Activated CD4-positive, alpha-beta T cell treated with anti-CD3 and anti-CD28 coated beads, Interleukin-2, amount 10 ng/mL, durations not matched to agents 24 days and 14 days (primary cell): ENCODE data around the gene SHTN1. TPM values are rescaled to one million over a fixed set of nuclear protein-coding genes. Genes with fewer than 3 reads are reported as not detected.

Experiments used
- DNase-seq: peaks from one replicate; pipeline ENCODE4 v3.0.0; 2022
- H3K27ac Mint-ChIP-seq: one replicate; pipeline ENCODE4 v1.8.0; 2022; ENCODE audit warnings: mild to moderate bottlenecking, mixed read lengths
- H3K27me3 Mint-ChIP-seq: one replicate; pipeline ENCODE4 v1.8.0; 2022; ENCODE audit warnings: mixed read lengths
- H3K36me3 Mint-ChIP-seq: one replicate; pipeline ENCODE4 v1.8.0; 2022; ENCODE audit warnings: low read depth, mild to moderate bottlenecking, mixed read lengths
- H3K4me1 Mint-ChIP-seq: one replicate; pipeline ENCODE4 v1.8.0; 2021; ENCODE audit warnings: mixed read lengths
- H3K4me3 Mint-ChIP-seq: one replicate; pipeline ENCODE4 v1.8.0; 2022; ENCODE audit warnings: mild to moderate bottlenecking, moderate library complexity, mixed read lengths
- H3K9me3 Mint-ChIP-seq: one replicate; pipeline ENCODE4 v1.8.0; 2021; ENCODE audit warnings: mixed read lengths
- intact Hi-C: fragments of 100-400 bp; cut with micrococcal nuclease; formaldehyde crosslinking; loops from one replicate; pipeline ENCODE4 v1.15.1; 2023
- total RNA-seq: library from RNA; stranded (reverse); gene quantifications from 2 replicates; pipeline ENCODE4 v1.2.3, GENCODE V29; 2022

Gene SHTN1
- total RNA-seq, 1 donor from 2014 or later = 0.05 TPM

DNA sequence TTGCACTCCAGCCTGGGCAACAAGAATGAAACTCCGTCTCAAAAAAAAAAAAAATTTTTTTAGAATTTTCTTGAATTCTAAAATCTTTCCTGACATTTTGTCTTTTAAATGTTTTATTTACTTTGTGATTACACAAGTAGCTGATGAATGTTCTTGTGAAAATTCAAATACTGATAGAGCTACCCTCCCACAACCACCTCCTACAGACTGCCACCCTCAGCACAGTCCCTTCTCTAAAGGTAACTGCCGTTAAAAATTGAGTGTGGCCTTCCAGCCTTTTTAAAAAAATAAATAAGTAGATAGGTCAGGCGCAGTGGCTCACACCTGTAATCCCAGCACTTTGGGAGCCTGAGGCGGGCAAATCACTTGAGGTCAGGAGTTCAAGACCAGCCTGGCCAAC lies 140.6 kb downstream of the SHTN1 start:
- no peaks in the 10 kb centered on the region for H3K36me3 Mint-ChIP-seq
- DNase-seq = no peak
- H3K27ac Mint-ChIP-seq = no peak overlapping the region
- peaks cover 4% of the 10 kb centered on the region for H3K9me3 Mint-ChIP-seq
- no peak overlapping the region for H3K4me3 Mint-ChIP-seq
- H3K27me3 Mint-ChIP-seq = no peaks in the 10 kb centered on the region
- intact Hi-C loops = no loop called here
- no peaks in the 10 kb centered on the region for H3K4me1 Mint-ChIP-seq

DNA sequence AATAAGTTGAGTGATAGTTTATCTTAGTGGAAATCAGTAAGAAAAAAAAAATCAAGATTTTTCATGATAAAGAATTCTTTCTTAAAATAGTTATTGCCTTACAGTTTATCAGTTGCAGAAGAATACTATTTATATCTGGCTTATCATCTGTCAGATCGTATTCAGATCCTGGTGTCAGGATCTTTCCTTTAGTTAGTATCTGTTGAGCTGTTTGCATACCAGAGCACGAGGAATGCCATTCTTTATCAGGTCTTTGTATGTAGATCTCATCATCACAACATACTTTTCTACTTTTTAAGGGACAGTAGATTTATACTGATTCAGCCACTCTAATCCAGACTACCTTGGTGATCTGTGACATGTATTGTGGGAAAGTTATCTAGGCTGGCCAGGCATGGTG lies 143.2 kb downstream of the SHTN1 start:
- no peak overlapping the region for H3K27ac Mint-ChIP-seq
- H3K36me3 Mint-ChIP-seq = no peaks in the 10 kb centered on the region
- intact Hi-C loops = no loop called here
- H3K4me1 Mint-ChIP-seq = no peaks in the 10 kb centered on the region
- no peak for DNase-seq
- H3K4me3 Mint-ChIP-seq = no peak overlapping the region
- H3K9me3 Mint-ChIP-seq = peaks cover 8% of the 10 kb centered on the region
- H3K27me3 Mint-ChIP-seq = no peaks in the 10 kb centered on the region

DNA sequence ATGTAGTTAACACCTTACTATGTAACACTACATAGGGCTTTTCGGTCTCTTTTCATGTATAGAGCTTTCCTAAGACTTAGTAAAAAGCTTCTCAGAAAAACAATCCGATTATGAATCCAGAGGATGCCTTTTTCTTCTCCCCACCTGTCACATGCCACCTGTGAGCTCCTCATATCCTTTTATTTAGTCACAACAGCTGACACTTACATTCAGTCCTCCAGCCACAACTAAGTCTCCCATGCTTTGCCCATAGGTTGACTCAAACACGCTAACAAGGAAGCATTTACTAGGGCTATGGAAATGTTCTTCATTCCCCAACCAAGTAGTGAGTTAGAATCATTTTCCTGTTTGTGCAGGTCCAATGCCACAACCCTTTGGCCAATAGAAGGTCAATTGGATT lies 147.8 kb downstream of the SHTN1 start:
- Mint-ChIP-seq H3K4me3 (no peak overlapping the region), H3K36me3 (no peaks in the 10 kb centered on the region), H3K27ac (no peak overlapping the region), H3K27me3 (no peaks in the 10 kb centered on the region), H3K4me1 (no peaks in the 10 kb centered on the region), H3K9me3 (peaks cover 11% of the 10 kb centered on the region)
- intact Hi-C loops = no loop called here
- DNase-seq = no peak

DNA sequence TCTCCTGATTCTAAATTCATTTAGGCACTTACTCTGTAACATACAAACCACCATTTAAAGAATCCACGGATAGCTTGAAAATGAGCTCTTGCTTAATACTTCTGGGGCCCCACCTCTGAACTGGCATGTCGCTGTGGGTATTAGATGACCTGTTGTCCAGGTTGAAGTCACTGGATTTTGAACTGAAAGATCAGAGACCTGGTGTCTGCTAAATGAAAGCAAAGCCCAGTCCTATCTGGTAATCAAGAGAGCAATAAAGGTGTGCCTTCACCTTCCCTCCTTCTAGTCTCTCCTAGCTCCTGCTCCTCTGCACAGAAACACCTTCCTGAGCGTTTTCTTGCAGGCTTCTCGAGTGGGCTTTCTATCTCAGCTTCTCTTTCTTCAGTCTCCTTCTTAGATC lies 151.3 kb downstream of the SHTN1 start:
- Mint-ChIP-seq H3K4me3 (no peak overlapping the region), H3K9me3 (peaks cover 7% of the 10 kb centered on the region), H3K36me3 (no peaks in the 10 kb centered on the region), H3K27ac (no peak overlapping the region), H3K4me1 (peaks cover 2% of the 10 kb centered on the region), H3K27me3 (peaks cover 23% of the 10 kb centered on the region)
- no peak for DNase-seq
- intact Hi-C loops = no loop called here

DNA sequence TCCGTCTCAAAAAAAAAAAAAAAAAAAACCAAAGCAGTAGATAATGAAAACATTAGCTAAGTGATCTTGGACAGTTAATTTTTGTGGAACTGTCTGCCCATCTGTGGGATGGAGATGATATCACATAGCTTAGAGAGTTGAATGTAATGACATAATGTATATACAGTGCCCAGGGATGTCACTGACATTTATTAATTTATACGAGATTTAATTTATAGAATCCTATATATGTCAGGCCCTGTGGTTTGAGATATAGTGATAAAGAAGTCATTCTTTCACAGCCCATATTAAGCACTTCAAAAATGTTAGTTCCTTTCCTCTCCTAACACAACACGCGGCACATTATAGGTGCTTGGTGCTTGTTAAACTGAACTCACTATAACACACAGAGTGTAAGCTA lies 151.7 kb downstream of the SHTN1 start:
- peaks cover 4% of the 10 kb centered on the region for H3K4me1 Mint-ChIP-seq
- no peaks in the 10 kb centered on the region for H3K36me3 Mint-ChIP-seq
- no peak overlapping the region for H3K27ac Mint-ChIP-seq
- peaks cover 7% of the 10 kb centered on the region for H3K9me3 Mint-ChIP-seq
- peaks cover 27% of the 10 kb centered on the region for H3K27me3 Mint-ChIP-seq
- no peak overlapping the region for H3K4me3 Mint-ChIP-seq
- intact Hi-C loops = no loop called here
- DNase-seq = no peak

DNA sequence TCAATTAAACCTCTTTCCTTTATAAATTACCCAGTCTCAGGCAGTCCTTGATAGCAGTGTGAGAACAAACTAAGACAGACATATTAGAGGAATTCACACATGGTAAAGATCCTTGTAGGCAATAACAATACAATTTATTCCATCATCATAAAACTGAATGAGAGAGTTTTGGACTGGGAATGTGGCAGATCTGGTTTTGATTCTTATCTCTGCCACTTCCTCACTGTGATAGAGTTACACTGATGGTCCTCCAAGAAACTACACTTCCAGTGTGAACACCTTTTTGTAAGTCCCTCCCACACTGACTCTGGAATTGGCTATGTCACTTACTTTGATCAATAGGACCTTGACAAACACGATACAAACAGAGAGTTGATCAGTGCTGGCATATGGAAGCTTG lies 152.7 kb downstream of the SHTN1 start:
- Mint-ChIP-seq H3K9me3 (peaks cover 3% of the 10 kb centered on the region), H3K36me3 (no peaks in the 10 kb centered on the region), H3K4me3 (no peak overlapping the region), H3K27ac (no peak overlapping the region), H3K27me3 (peaks cover 38% of the 10 kb centered on the region), H3K4me1 (peaks cover 7% of the 10 kb centered on the region)
- intact Hi-C loops = no loop called here
- no peak for DNase-seq

DNA sequence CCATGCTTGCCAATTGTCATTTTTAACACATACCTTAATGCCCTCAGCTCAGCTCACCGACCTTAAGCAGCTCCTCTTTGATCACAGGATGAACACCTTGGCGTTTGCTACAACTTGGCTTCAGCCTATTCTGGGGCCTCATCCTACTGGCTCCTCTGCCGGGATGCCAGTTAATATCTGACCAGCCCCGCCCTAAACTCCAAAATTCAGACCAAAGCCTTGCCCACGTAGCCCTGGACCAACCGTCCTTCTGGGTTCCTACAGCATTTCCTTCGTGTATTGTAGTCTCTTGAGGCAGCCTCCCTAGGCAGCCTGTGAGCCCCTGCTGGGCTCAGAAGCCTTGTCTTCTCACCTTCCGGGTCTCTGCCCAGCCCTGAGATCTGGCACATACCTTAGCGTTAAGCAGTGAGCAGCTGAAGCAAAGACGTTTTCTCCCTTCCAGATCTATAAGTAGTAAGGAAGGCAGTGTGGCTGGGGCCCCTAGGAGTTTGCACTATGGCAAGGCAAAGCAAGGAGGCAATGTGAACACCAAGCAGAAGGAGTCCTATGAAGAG lies 154.9 kb downstream of the SHTN1 start:
- Mint-ChIP-seq H3K4me3 (no peak overlapping the region), H3K4me1 (peaks cover 7% of the 10 kb centered on the region), H3K36me3 (no peaks in the 10 kb centered on the region), H3K27me3 (peaks cover 47% of the 10 kb centered on the region), H3K9me3 (no peaks in the 10 kb centered on the region), H3K27ac (no peak overlapping the region)
- no peak for DNase-seq
- intact Hi-C loops = no loop called here

DNA sequence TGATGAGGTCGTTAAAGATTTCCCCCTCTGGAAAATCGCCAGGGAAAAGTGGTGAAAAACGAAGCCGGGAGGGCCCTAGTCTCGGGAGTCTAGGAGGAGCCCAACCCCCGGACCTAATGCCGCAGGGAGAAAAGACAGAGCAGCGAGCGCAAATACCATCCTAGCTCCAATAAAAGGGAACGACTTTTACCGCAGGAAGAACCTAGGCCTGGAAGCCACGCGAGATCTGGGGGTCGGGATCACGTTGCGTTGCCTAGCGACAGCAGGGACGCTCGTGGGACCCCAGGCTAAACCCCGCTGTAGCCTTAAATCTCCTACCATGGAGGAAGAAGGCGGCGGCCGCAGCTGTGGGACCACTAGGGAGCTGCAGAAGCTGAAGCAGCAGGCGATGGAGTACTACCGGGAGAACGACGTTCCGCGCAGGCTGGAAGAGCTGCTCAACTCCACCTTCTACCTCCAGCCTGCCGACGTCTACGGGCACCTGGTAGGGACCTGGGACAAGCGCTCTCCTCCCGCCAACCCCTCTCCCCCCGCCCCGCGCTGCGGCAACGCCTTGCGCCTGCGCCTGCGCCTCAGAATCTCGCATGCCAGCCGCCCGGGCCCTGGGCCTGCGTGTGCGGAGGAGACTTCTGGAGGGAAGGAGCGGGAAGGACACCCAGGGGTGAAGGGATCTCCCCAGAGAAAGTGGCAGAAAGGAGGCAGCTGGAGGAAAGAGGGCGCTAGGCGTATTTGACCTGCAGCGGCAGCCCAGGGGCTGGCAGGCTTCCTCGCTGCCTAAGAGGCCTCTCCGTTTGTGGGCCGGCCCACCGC lies 155.5 kb downstream of the SHTN1 start, which contains the start of gene ENO4:
ENO4 (plus strand) TSS at position 252 of the 810 bp plus-strand sequence; CDS start at position 320, 68 bp downstream.
- DNase-seq = no peak
- Mint-ChIP-seq H3K4me1 (peaks cover 7% of the 10 kb centered on the region), H3K36me3 (no peaks in the 10 kb centered on the region), H3K27me3 (peaks cover 47% of the 10 kb centered on the region), H3K27ac (no peak within 1 kb of the TSS), H3K4me3 (peak within 1 kb of the TSS; percentile 38), H3K9me3 (no peaks in the 10 kb centered on the region)
- intact Hi-C loops = no loop called here

DNA sequence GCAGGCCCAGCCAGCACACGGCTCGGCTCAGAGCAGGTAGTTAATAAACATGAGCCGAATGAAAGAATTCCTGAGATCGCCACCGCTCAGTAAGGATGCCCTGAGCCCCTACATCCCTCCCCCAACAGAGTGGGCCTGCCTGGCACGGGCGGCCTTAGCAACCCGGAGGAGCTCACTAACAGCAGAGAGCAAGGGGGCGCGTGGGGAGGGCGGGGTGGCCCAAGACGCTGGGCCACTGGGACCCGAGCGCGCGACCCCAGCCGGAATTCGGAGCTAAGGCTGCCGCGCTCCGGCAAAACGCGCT lies 156.1 kb downstream of the SHTN1 start:
- Mint-ChIP-seq H3K4me3 (peak overlapping the region; percentile 12), H3K27me3 (peaks cover 47% of the 10 kb centered on the region), H3K36me3 (no peaks in the 10 kb centered on the region), H3K4me1 (peaks cover 7% of the 10 kb centered on the region), H3K9me3 (no peaks in the 10 kb centered on the region), H3K27ac (no peak overlapping the region)
- intact Hi-C loops = no loop called here
- no peak for DNase-seq

DNA sequence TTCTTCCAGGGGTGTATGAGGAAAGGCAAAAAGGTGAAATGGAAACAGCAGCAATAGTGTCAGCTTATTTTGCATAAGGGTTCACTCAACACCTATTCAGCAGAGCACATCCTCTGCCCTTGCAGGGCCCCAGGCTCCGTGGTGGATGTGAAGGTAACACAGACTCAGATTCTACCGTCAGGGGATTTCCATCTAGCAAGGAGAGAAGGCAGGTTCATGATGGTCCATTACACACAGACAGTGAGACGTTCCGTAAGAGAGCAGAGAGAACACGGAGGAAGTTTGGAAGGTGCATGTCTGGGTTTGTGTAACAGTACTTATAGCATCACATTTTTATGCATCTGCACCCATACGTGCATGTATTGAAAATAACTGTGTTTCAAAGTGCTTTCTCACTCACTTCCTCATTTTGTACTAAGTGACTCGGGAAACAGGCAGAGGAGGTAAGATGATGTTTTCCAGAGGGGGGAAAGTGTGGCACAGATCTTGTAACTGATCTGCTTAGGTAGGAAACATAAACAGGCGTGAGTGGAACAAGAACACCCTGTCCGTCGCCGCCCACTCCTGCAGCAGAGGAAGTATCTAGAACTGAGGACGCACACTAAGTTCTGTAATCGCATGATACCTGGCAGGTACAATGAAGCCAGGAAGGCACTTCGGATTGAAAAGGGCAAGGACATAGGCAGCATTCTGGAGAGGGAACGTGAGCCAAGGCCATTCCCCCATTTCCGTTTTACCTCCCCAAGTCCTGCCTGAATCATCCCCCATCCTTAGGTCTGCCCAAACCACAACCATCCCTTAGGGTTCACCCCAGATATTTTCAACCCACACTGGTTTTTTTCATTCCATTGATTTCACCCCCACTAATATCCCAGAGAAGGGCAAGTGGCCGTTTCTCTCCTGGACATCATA lies 156.7 kb downstream of the SHTN1 start:
- DNase-seq = peak; percentile 58
- Mint-ChIP-seq H3K27me3 (peaks cover 47% of the 10 kb centered on the region), H3K4me1 (peaks cover 7% of the 10 kb centered on the region), H3K4me3 (peak overlapping the region; percentile 12), H3K27ac (no peak overlapping the region), H3K9me3 (no peaks in the 10 kb centered on the region), H3K36me3 (no peaks in the 10 kb centered on the region)
- intact Hi-C loops = no loop called here

DNA sequence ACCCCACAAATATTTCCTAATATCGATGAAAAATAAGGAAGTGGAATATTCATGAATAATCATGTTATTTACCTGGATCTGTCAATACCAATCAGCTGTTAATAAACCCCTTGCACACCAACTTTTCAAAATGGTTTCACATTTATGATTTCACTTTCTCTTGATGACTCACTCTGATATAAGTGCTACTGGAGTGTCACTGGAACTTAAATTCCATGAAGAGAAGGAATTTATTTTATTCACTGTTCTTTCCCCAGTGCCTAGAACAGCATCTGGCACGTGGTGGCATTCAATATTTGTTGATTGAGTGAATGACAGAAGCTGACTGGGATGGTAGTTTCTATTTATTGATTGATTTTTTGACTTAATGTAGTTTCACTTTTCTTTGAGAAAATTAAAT lies 159.2 kb downstream of the SHTN1 start:
- no peak overlapping the region for H3K27ac Mint-ChIP-seq
- H3K9me3 Mint-ChIP-seq = no peaks in the 10 kb centered on the region
- no peak overlapping the region for H3K4me3 Mint-ChIP-seq
- H3K27me3 Mint-ChIP-seq = peaks cover 44% of the 10 kb centered on the region
- H3K36me3 Mint-ChIP-seq = no peaks in the 10 kb centered on the region
- DNase-seq = no peak
- H3K4me1 Mint-ChIP-seq = peaks cover 7% of the 10 kb centered on the region
- intact Hi-C loops = no loop called here

DNA sequence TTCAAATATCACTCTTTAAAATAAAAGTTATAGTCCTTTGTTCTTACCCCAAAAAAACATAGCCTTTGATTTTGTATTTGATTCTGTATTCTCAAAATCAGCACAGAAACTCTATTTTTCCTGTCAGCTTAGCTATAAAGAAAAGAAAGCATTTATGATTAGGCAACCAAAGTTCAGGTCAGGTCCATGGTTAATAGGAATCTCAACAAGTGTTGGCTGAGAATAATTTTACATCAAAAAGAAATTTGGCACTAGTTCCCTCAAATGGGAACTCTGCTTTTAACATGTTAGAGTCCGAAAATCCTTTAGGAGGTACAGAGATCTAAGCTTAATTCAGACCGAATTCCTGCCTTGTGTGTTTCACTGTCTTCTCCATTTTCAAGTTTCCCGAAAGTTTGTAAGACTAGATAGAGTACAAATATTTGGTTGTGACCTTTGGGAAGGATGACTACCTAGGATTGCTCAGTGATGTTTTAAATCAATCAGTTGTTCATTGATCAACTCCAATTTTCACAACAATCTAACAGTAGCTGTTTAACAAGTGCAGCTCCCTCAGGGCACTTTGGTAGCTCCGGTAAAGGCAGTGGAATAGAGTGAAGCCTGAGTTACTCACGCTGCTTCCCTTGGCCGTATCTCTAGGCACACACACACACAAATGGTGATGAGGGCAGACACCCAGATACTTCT lies 164.5 kb downstream of the SHTN1 start:
- no peak for DNase-seq
- Mint-ChIP-seq H3K4me3 (no peak overlapping the region), H3K36me3 (no peaks in the 10 kb centered on the region), H3K4me1 (no peaks in the 10 kb centered on the region), H3K27ac (no peak overlapping the region), H3K9me3 (no peaks in the 10 kb centered on the region), H3K27me3 (peaks cover 14% of the 10 kb centered on the region)
- intact Hi-C loops = no loop called here

DNA sequence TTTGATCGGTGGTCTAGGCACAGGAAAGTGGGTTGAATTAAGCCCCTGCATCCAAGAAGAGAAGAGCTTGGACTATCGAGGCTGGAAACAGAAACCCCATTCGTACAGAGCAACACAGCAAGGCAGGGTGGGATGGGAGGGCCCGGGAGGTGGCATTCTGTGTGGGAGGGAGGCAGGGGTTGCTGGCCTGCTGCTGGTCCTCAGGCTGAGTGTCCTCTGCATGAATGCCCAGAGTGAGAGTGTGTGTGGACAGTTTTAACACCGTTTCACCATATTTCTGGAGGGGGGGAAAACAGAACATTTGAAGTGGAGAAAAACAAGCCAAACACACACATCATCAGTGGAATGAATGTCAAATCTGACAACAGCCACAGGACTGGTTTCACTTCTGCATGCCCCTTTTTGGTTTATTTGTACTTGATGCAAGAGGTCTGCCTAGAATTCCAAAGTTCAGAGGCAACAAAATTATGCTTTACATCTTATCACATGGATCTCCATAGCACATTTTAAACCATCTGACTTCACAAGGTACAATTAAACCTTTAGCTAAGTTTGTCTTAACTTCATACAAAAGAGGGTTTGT lies 166.8 kb downstream of the SHTN1 start:
- peaks cover 11% of the 10 kb centered on the region for H3K27me3 Mint-ChIP-seq
- H3K4me3 Mint-ChIP-seq = no peak overlapping the region
- H3K4me1 Mint-ChIP-seq = no peaks in the 10 kb centered on the region
- intact Hi-C loops = no loop called here
- no peak for DNase-seq
- H3K27ac Mint-ChIP-seq = no peak overlapping the region
- no peaks in the 10 kb centered on the region for H3K36me3 Mint-ChIP-seq
- H3K9me3 Mint-ChIP-seq = no peaks in the 10 kb centered on the region
